Activated naive CD8-positive, alpha-beta T cell (primary cell): Measurements from ENCODE around the gene TEX101.

Experiments
- H3K27ac Mint-ChIP-seq: one replicate; pipeline ENCODE4 v1.8.0; 2021; ENCODE audit warnings: mixed read lengths
- H3K27me3 Mint-ChIP-seq: one replicate; pipeline ENCODE4 v1.8.0; 2021; ENCODE audit warnings: mixed read lengths
- H3K36me3 Mint-ChIP-seq: one replicate; pipeline ENCODE4 v1.8.0; 2021; ENCODE audit warnings: mixed read lengths
- H3K4me1 Mint-ChIP-seq: one replicate; pipeline ENCODE4 v1.8.0; 2021; ENCODE audit warnings: low read depth, mixed read lengths
- H3K4me3 Mint-ChIP-seq: one replicate; pipeline ENCODE4 v1.8.0; 2021; ENCODE audit warnings: mild to moderate bottlenecking, mixed read lengths
- H3K9me3 Mint-ChIP-seq: one replicate; pipeline ENCODE4 v1.8.0; 2021; ENCODE audit warnings: low read depth, mixed read lengths

Gene TEX101

GRCh38 chr19:43452582-43452981 is 37.9 kb downstream of the TEX101 start:
- H3K36me3 Mint-ChIP-seq = no peaks in the 10 kb centered on the region
- peaks cover 4% of the 10 kb centered on the region for H3K4me1 Mint-ChIP-seq
- H3K27me3 Mint-ChIP-seq = no peaks in the 10 kb centered on the region
- H3K9me3 Mint-ChIP-seq = no peaks in the 10 kb centered on the region
- H3K4me3 Mint-ChIP-seq = no peak overlapping the region
- H3K27ac Mint-ChIP-seq = no peak overlapping the region

GRCh38 chr19:43454031-43454430 is 39.3 kb downstream of the TEX101 start:
- Mint-ChIP-seq H3K4me1 (peaks cover 4% of the 10 kb centered on the region), H3K27ac (no peak overlapping the region), H3K27me3 (no peaks in the 10 kb centered on the region), H3K36me3 (no peaks in the 10 kb centered on the region), H3K4me3 (no peak overlapping the region), H3K9me3 (no peaks in the 10 kb centered on the region)

GRCh38 chr19:43455321-43456113 is 40.8 kb downstream of the TEX101 start:
- peaks cover 2% of the 10 kb centered on the region for H3K36me3 Mint-ChIP-seq
- H3K27me3 Mint-ChIP-seq = no peaks in the 10 kb centered on the region
- no peaks in the 10 kb centered on the region for H3K9me3 Mint-ChIP-seq
- no peak overlapping the region for H3K27ac Mint-ChIP-seq
- H3K4me1 Mint-ChIP-seq = peaks cover 4% of the 10 kb centered on the region
- H3K4me3 Mint-ChIP-seq = no peak overlapping the region

DNA sequence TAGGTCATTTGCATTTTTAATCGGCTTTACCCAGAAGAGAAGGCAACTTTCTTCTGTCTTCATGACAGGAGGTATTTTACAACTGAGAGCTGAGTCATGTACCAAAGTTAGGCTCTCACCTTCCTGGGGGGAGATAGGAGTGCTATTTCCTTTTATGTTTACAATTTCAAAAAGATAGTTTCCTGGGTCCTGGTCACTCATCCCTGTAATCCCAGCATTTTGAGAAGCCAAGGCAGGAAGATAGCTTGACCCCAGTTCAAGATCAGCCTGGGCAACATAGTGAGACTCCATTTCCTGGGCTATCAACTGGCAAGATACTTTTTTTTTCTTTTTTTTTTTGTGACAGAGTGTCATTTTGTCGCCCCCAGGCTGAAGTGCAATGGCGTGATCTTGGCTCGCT is 43.1 kb downstream of the TEX101 start:
- peaks cover 2% of the 10 kb centered on the region for H3K36me3 Mint-ChIP-seq
- H3K4me1 Mint-ChIP-seq = peaks cover 20% of the 10 kb centered on the region
- no peaks in the 10 kb centered on the region for H3K9me3 Mint-ChIP-seq
- H3K27ac Mint-ChIP-seq = no peak overlapping the region
- no peak overlapping the region for H3K4me3 Mint-ChIP-seq
- H3K27me3 Mint-ChIP-seq = no peaks in the 10 kb centered on the region

GRCh38 chr19:43460362-43461016 is 45.8 kb downstream of the TEX101 start:
- peak overlapping the region; percentile 38 for H3K4me3 Mint-ChIP-seq
- H3K36me3 Mint-ChIP-seq = peaks cover 2% of the 10 kb centered on the region
- no peaks in the 10 kb centered on the region for H3K9me3 Mint-ChIP-seq
- no peak overlapping the region for H3K27ac Mint-ChIP-seq
- peaks cover 30% of the 10 kb centered on the region for H3K4me1 Mint-ChIP-seq
- H3K27me3 Mint-ChIP-seq = no peaks in the 10 kb centered on the region

- Mint-ChIP-seq H3K27ac (no peak overlapping the region), H3K9me3 (no peaks in the 10 kb centered on the region), H3K36me3 (peaks cover 2% of the 10 kb centered on the region), H3K27me3 (no peaks in the 10 kb centered on the region), H3K4me3 (peak overlapping the region; percentile 68), H3K4me1 (peaks cover 38% of the 10 kb centered on the region)
Measured at GRCh38 chr19:43461303-43461702, 46.6 kb downstream of the TEX101 start.

DNA sequence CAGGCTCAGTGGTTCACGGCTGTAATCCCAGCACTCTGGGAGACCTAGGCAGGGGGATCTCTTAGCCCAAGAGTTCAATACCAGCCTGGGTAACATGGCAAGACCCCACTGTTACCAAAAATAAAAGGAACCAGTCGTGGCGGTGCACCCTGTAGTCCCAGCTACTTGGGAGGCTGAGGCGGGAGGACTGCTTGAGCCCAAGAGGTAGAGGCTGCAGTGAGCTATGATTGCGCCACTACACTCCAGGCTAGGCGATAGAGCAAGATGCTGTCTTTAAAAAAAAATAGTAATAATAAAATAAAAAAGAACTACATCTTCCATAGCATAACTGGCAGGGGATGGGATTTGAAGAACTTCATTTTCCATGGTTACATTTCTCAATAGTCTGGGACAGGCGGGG is 47.7 kb downstream of the TEX101 start:
- Mint-ChIP-seq H3K27me3 (no peaks in the 10 kb centered on the region), H3K36me3 (peaks cover 2% of the 10 kb centered on the region), H3K4me3 (peak overlapping the region; percentile 92), H3K4me1 (peaks cover 42% of the 10 kb centered on the region), H3K9me3 (no peaks in the 10 kb centered on the region), H3K27ac (peak overlapping the region; percentile 51)

GRCh38 chr19:43462785-43463380 is 48.2 kb downstream of the TEX101 start:
- Mint-ChIP-seq H3K27ac (peak overlapping the region; percentile 94), H3K27me3 (no peaks in the 10 kb centered on the region), H3K9me3 (no peaks in the 10 kb centered on the region), H3K36me3 (peaks cover 2% of the 10 kb centered on the region), H3K4me1 (peaks cover 47% of the 10 kb centered on the region), H3K4me3 (peak overlapping the region; percentile 92)

DNA sequence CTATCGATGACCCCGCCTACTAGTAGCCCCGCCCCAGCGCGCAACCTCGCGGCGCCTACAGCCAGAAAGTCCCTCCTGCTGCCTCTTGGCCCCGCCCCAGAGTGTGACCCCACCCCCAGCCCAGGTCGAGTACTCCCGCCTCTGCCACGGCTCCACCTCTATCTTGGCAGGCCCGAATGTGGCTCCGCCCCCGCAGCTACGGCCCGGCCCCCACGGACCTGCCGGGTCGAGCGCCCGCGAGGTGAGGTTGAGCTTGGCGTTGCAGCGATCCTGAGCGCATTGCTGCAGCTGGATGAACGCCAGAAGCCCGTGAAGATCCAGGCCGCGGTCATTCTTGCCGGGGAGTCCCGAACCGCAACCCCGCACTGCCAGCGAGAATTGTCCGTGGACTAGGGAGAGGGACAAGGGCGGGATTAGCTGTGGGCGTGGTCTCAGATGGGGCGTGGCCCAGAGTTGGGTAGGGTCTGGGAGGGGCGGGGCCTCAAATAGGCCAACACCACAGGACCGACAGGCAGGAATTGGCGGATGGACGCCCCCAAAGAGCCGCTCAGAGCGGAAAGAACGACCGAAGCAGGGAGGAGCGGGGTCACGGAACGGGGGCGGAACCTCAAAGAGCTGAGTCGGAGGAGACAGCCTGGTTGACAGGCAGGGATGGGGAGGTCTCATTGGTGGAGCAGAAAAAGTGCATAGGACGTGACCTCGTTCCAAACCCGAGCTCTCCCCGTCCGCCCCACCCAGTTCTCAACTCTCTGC is 48.9 kb downstream of the TEX101 start:
- H3K4me3 Mint-ChIP-seq = peak overlapping the region; percentile 92
- peak overlapping the region; percentile 94 for H3K27ac Mint-ChIP-seq
- H3K4me1 Mint-ChIP-seq = peaks cover 54% of the 10 kb centered on the region
- peaks cover 2% of the 10 kb centered on the region for H3K36me3 Mint-ChIP-seq
- H3K27me3 Mint-ChIP-seq = no peaks in the 10 kb centered on the region
- H3K9me3 Mint-ChIP-seq = no peaks in the 10 kb centered on the region

DNA sequence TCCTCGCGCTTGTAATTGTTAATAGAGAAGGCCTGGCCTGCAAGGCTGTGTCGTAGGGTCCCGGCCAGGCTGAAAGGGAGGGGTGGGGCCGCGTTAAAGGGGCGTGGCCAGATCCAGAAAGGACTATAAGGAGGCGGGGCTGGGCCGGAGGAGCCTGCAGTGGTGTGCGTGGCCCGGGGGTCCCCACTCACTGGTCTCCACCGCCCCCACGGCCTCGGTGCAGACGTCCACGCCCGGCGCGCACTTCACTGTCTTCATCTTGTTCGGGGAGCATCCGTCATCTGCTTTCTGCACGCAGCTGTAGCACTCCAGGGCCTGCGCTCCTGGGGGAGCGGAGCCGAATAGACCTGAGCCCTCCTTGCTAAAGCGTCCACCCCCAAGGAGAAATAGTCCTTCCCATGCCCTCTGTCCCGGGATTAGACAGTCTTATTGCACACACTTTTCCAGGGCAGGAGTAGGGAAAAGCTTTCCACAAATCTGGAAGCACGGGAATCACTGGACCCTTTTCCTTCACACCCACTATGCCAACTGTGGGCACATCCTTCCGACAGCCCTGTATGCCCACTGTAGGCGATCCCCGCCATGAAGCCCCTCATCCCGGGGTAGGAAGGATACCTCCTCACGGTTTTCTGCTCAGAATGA is 49.6 kb downstream of the TEX101 start:
- peaks cover 61% of the 10 kb centered on the region for H3K4me1 Mint-ChIP-seq

DNA sequence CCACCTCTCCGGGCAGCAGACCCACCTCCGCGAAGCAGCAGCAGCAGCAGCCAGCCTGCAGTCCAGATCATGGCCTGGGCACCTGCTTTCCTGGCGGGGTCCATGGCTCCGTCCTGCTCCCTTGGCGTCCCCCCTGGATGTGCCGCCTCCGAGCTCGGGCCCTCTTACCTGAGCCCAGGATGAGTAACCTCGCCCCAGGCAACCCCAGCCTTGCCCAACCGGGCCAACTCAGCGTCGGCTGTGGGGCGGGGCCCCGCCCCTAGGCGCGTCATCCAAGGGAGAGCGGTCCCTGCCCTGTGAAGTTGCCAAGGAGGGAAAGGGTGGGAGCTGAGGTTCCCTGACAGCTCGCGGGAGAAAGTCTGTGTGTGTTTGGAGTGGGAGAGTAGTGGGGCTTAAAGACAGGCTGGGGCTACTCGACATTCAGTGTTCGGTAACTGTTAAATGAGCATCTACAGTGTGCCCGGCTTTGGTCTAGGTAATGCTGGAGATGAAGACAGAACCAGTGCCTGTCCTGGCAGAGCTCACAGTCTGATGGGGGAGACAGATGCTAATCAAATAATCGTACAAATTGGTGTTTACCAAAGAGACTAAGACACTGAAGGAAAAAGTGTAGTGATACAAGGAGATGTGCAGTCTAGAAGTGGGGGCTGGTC is 50.9 kb downstream of the TEX101 start, which contains the start of gene LYPD3:
Gene LYPD3 (minus strand): TSS at position 141 of the 653 bp plus-strand sequence. CDS start 37 bp downstream, at position 104.
- peaks cover 71% of the 10 kb centered on the region for H3K4me1 Mint-ChIP-seq

More for the DNA sequence above, 49.6 kb downstream of the TEX101 start:
- H3K36me3 Mint-ChIP-seq = peaks cover 2% of the 10 kb centered on the region
- H3K4me3 Mint-ChIP-seq = peak overlapping the region; percentile 92
- no peaks in the 10 kb centered on the region for H3K27me3 Mint-ChIP-seq
- no peaks in the 10 kb centered on the region for H3K9me3 Mint-ChIP-seq
- peak overlapping the region; percentile 94 for H3K27ac Mint-ChIP-seq

GRCh38 chr19:43466793-43467192 is 52.1 kb downstream of the TEX101 start:
- Mint-ChIP-seq H3K9me3 (no peaks in the 10 kb centered on the region), H3K36me3 (no peaks in the 10 kb centered on the region), H3K27me3 (no peaks in the 10 kb centered on the region), H3K4me1 (peaks cover 65% of the 10 kb centered on the region), H3K27ac (no peak overlapping the region), H3K4me3 (no peak overlapping the region)

More for the DNA sequence above, 50.9 kb downstream of the TEX101 start, which contains the start of gene LYPD3:
- Mint-ChIP-seq H3K36me3 (no peaks in the 10 kb centered on the region), H3K4me3 (peak within 1 kb of the TSS; percentile 92), H3K27me3 (no peaks in the 10 kb centered on the region), H3K27ac (peak within 1 kb of the TSS; percentile 46), H3K9me3 (no peaks in the 10 kb centered on the region)

- H3K27ac Mint-ChIP-seq = peak overlapping the region; percentile 11
- H3K9me3 Mint-ChIP-seq = no peaks in the 10 kb centered on the region
- H3K36me3 Mint-ChIP-seq = no peaks in the 10 kb centered on the region
- H3K4me3 Mint-ChIP-seq = no peak overlapping the region
- H3K27me3 Mint-ChIP-seq = no peaks in the 10 kb centered on the region
- peaks cover 63% of the 10 kb centered on the region for H3K4me1 Mint-ChIP-seq
Measured at GRCh38 chr19:43467276-43467675, 52.6 kb downstream of the TEX101 start.

- H3K27ac Mint-ChIP-seq = no peak overlapping the region
- H3K4me1 Mint-ChIP-seq = peaks cover 62% of the 10 kb centered on the region
- H3K4me3 Mint-ChIP-seq = no peak overlapping the region
- no peaks in the 10 kb centered on the region for H3K36me3 Mint-ChIP-seq
- H3K27me3 Mint-ChIP-seq = no peaks in the 10 kb centered on the region
- no peaks in the 10 kb centered on the region for H3K9me3 Mint-ChIP-seq
Measured at GRCh38 chr19:43467730-43468129, 53.0 kb downstream of the TEX101 start.
